Ishikawa (cell line): Measurements from ENCODE around the gene HSD11B2.

ENCODE experiments used
- CEBPB ChIP-seq: IDR thresholded peaks from 2 replicates; pipeline ENCODE4 v1.6.1; 2012
- CREB1 ChIP-seq: IDR thresholded peaks from 2 replicates; pipeline ENCODE4 v1.6.1; 2012; ENCODE audit warnings: low read depth
- EGR1 ChIP-seq: IDR thresholded peaks from 2 replicates; pipeline ENCODE4 v1.6.1; 2012
- EP300 ChIP-seq: IDR thresholded peaks from 2 replicates; pipeline ENCODE4 v1.6.1; 2012; ENCODE audit warnings: borderline replicate concordance
- FOXM1 ChIP-seq: IDR thresholded peaks from 2 replicates; pipeline ENCODE4 v1.6.1; 2012; ENCODE audit warnings: low read depth, borderline replicate concordance
- NFIC ChIP-seq: IDR thresholded peaks from 2 replicates; pipeline ENCODE4 v1.6.1; 2012
- RAD21 ChIP-seq: IDR thresholded peaks from 2 replicates; pipeline ENCODE4 v1.6.1; 2012; ENCODE audit warnings: low read depth
- TAF1 ChIP-seq: IDR thresholded peaks from 2 replicates; pipeline ENCODE4 v1.6.1; 2012; ENCODE audit warnings: low read depth, mild to moderate bottlenecking
- TCF12 ChIP-seq: IDR thresholded peaks from 2 replicates; pipeline ENCODE4 v1.6.1; 2012; ENCODE audit warnings: low read depth
- TEAD4 ChIP-seq: IDR thresholded peaks from 2 replicates; pipeline ENCODE4 v1.6.1; 2012
- YY1 ChIP-seq: IDR thresholded peaks from 2 replicates; pipeline ENCODE4 v1.6.1; 2012; ENCODE audit warnings: low read depth
- ZBTB7A ChIP-seq: IDR thresholded peaks from 2 replicates; pipeline ENCODE4 v1.6.1; 2012; ENCODE audit warnings: low read depth
- TF ChIP-seq, protein P1 (sequence below): IDR thresholded peaks from 2 replicates; pipeline ENCODE4 v1.6.1; 2012
- TF ChIP-seq, protein P2 (sequence below): IDR thresholded peaks from 2 replicates; pipeline ENCODE4 v1.6.1; 2012; ENCODE audit warnings: low read depth, mild to moderate bottlenecking
- TF ChIP-seq, protein P3 (sequence below): IDR thresholded peaks from 2 replicates; pipeline ENCODE4 v1.6.1; 2012

The HSD11B2 gene

DNA sequence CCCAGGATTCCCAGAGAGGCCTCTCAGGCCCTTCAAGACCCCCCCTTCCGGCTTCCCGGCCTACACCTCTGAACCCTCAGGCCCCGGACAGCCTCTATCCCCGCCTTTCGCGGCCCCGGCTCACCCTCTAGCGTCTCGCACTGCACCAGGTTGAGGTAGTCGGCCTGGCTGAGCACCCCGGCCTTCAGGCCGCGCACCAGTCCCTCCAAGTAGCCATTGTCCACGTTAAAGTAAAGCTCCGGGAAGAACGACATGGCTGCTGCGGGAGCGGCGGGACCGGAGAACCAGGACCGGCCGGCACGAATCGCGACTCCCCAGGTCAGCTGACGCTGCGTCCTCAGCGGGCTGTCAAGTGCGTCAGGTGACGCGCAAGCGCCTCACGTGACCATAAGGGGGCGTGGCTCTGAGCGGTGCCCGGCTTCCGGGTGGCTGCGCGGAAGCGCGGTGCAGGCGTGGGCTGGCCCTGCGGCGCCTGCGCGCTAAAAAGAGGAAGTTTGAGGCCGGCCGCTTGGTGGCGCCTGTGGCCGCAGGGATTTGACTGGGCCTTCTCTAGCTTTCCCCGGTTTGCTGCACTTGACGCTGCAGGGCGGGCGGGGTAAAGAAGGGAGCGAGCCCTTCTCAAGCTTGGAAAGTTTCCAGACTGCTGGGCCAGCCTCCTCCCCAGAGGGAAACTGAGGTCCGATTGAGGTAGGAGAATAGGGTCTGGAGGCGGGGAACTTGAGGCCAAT is 50.1 kb downstream of the HSD11B2 start, which contains the start of gene ATP6V0D1:
Gene ATP6V0D1, minus strand, starts transcription at position 325 of the 728 bp plus-strand sequence. Its CDS starts 71 bp downstream, at position 254.
- peak; percentile 57 for TF ChIP-seq RAD21
- peak; percentile 66 for TF ChIP-seq TCF12
- no peak for TF ChIP-seq CEBPB
- no peak for TF ChIP-seq ZBTB7A
- TF ChIP-seq, protein P1, sequence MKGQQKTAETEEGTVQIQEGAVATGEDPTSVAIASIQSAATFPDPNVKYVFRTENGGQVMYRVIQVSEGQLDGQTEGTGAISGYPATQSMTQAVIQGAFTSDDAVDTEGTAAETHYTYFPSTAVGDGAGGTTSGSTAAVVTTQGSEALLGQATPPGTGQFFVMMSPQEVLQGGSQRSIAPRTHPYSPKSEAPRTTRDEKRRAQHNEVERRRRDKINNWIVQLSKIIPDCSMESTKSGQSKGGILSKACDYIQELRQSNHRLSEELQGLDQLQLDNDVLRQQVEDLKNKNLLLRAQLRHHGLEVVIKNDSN = peak; percentile 100
- peak; percentile 62; the same call in 1 of the 2 replicates for TF ChIP-seq CREB1
- peak; percentile 80 for TF ChIP-seq YY1
- no peak; the same call in 1 of the 2 replicates for TF ChIP-seq NFIC
- TF ChIP-seq, protein P2, sequence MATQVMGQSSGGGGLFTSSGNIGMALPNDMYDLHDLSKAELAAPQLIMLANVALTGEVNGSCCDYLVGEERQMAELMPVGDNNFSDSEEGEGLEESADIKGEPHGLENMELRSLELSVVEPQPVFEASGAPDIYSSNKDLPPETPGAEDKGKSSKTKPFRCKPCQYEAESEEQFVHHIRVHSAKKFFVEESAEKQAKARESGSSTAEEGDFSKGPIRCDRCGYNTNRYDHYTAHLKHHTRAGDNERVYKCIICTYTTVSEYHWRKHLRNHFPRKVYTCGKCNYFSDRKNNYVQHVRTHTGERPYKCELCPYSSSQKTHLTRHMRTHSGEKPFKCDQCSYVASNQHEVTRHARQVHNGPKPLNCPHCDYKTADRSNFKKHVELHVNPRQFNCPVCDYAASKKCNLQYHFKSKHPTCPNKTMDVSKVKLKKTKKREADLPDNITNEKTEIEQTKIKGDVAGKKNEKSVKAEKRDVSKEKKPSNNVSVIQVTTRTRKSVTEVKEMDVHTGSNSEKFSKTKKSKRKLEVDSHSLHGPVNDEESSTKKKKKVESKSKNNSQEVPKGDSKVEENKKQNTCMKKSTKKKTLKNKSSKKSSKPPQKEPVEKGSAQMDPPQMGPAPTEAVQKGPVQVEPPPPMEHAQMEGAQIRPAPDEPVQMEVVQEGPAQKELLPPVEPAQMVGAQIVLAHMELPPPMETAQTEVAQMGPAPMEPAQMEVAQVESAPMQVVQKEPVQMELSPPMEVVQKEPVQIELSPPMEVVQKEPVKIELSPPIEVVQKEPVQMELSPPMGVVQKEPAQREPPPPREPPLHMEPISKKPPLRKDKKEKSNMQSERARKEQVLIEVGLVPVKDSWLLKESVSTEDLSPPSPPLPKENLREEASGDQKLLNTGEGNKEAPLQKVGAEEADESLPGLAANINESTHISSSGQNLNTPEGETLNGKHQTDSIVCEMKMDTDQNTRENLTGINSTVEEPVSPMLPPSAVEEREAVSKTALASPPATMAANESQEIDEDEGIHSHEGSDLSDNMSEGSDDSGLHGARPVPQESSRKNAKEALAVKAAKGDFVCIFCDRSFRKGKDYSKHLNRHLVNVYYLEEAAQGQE = no peak
- TF ChIP-seq TEAD4 = 0 out of 2 replicates have a peak, but pooled peaks have one; percentile 17
- peak; percentile 89 for TF ChIP-seq TAF1
- peak; percentile 64; the same call in 1 of the 2 replicates for TF ChIP-seq EP300
- peak; percentile 47; the same call in 1 of the 2 replicates for TF ChIP-seq FOXM1
- TF ChIP-seq EGR1 = peak; percentile 82
- TF ChIP-seq, protein P3, sequence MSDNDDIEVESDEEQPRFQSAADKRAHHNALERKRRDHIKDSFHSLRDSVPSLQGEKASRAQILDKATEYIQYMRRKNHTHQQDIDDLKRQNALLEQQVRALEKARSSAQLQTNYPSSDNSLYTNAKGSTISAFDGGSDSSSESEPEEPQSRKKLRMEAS = peak; percentile 85; the same call in 1 of the 2 replicates

DNA sequence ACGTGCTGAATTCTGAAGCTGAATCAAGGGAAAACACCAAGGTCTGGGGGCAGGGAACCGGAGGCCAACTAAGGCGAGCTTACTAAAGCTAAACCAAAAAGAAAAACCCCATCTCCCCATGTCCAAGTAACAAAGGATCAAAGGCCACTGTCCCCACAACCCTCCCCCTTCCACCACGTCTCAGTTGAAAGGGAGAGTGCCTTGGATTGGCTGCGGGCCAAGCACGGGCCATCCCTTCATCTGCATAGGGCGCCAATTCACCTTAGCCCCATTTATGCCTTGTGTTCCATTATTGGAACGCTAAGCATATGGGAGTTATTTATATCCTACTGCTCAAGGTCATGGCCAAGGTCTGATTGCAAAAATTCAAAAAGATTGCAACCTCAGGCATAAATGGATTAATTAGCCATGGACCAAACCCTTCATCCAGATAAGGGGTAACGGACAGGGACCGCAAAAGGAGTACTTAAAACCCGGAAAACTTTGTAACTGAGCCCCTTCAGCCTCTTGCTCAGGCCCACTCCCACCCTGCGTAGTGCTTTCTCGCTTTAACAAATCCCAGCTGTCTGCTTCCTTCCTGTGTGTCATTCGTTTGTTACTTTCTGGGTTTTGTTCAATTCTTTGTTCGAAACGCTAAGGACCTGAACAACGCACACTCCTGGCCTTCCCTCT is 50.8 kb downstream of the HSD11B2 start:
- peak; percentile 52; the same call in 1 of the 2 replicates for TF ChIP-seq NFIC
- TF ChIP-seq, protein P3 = no peak

DNA sequence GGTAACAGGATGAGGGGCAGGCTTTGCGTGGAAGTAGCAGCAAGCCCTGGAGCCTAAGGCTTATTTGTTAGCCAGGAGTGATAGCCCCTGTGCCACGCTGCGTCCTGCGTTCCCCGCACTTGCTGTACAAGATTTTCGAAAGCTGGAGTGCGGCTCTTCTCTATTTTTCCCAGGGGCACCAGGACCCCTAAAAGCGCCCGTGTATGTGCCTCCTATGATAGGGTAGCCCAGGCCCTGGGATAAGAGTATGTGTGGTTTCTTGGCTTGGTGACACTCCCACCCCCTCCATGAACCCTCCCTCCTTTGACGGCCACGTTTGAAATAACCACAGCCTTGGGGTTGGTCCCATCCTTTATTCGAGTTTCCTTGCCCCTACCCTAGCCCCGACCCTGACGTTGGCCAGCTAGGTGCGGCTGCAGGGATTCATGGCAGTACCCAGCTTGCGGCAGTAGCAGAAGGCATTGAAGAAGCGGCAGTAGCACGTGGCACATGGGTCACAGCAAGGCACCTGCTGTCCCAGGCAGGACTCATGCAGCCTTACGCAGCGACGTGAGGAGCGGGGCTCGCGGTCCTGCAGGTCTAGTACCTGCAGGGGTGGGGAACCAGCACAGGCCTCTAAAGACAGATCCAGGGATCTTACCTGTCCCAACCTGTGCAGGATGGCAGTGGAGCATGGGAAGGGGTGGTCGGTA is 51.5 kb downstream of the HSD11B2 start:
- TF ChIP-seq, protein P2 = no peak
- TF ChIP-seq NFIC = no peak
- TF ChIP-seq FOXM1 = no peak
- TF ChIP-seq, protein P3 = no peak
- TF ChIP-seq ZBTB7A = no peak
- TF ChIP-seq EGR1 = no peak
- no peak for TF ChIP-seq CEBPB
- no peak for TF ChIP-seq TCF12
- TF ChIP-seq, protein P1 = no peak
- no peak for TF ChIP-seq EP300
- no peak for TF ChIP-seq TEAD4
- no peak for TF ChIP-seq TAF1
- no peak for TF ChIP-seq RAD21
- TF ChIP-seq YY1 = no peak

DNA sequence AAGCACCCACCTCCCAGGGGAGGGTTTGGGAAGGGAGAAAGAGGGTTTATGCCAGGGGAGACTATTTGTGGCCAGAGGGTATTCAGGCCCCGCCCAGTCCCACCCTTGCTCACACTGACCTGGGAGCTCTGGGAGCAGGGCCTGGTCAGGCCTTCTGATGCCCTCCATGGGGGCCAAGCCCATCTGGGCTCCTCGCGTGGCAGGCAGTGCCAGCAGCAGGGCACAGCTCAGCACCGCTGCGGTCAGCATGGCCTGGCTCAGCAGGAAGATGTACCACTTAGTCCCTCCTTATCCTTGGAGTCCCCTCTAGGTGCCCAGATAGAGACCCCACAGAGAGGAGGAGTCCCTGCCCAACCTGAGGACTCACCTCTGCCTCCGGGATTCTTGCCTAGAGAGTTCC is 52.2 kb downstream of the HSD11B2 start, which contains the start of gene AGRP:
Gene AGRP, minus strand, starts transcription at position 398 of the 400 bp plus-strand sequence. Its CDS starts 149 bp downstream, at position 249.
- TF ChIP-seq EGR1 (no peak), YY1 (no peak), TEAD4 (no peak), CEBPB (no peak), ZBTB7A (no peak), NFIC (no peak), RAD21 (no peak)
- TF ChIP-seq, protein P1 = no peak
